Upper lobe of left lung (tissue), 6 donors: ENCODE measurements around the gene RALGAPB. TPM values are rescaled to one million over a fixed set of nuclear protein-coding genes. Genes with fewer than 3 reads are reported as not detected.
A peak's percentile ranks its signal among the peaks of the same experiment; 100 is the strongest.

Experiments
- ATAC-seq, 2 donors: fragments of 200-7000 bp; cut with Tn5 transposase; one replicate each; pipeline ENCODE4 v1.9.1; 2022; ENCODE audit warnings: mild to moderate bottlenecking in 2 of 2, moderate library complexity in 2 of 2; ENCODE audit not compliant: low FRiP score in 2 of 2
- DNase-seq, 2 donors: peaks; one replicate each; pipeline ENCODE4 v3.0.0-alpha.2; 2019 to 2020
- H3K27ac ChIP-seq, 4 donors: fragments of 200-600 bp; sonication (generic); one replicate each; pipeline ENCODE4 v1.5.1; 2016 to 2019
- H3K27me3 ChIP-seq, 4 donors: fragments of 200-600 bp; sonication (generic); one replicate each; pipeline ENCODE4 v1.5.1; 2017 to 2019
- H3K36me3 ChIP-seq, 4 donors: fragments of 200-600 bp; sonication (generic); one replicate each; pipeline ENCODE4 v1.5.1; 2016 to 2019
- H3K4me1 ChIP-seq, 4 donors: fragments of 200-600 bp; sonication (generic); one replicate each; pipeline ENCODE4 v1.5.1; 2018 to 2019
- H3K4me3 ChIP-seq, 4 donors: fragments of 200-600 bp; sonication (generic); one replicate each; pipeline ENCODE4 v1.5.1; 2017 to 2019; ENCODE audit warnings: mild to moderate bottlenecking in 2 of 4, moderate library complexity in 1 of 4
- H3K9me3 ChIP-seq, 4 donors: fragments of 200-600 bp; sonication (generic); one replicate each; pipeline ENCODE4 v1.5.1; 2018 to 2019
- EP300 ChIP-seq, 4 donors: sonication (generic); formaldehyde crosslinking; IDR thresholded peaks; one replicate each; pipeline ENCODE4 v1.5.1; 2017; ENCODE audit warnings: antibody characterized with exemption in 4 of 4, control low read depth in 2 of 4
- POLR2A ChIP-seq, 4 donors: fragments of 450-650 bp; IDR thresholded peaks; one replicate each; pipeline ENCODE4 v1.5.1; 2016 to 2017; ENCODE audit warnings: antibody characterized with exemption in 4 of 4, mild to moderate bottlenecking in 2 of 4
- POLR2AphosphoS5 ChIP-seq, 2 donors: sonication (generic); formaldehyde crosslinking; IDR thresholded peaks; one replicate each; pipeline ENCODE4 v1.5.1; 2017; ENCODE audit warnings: antibody characterized with exemption in 2 of 2
- WGBS, 2 donors: methylation state at CpG; one replicate each; pipeline ENCODE4 v1.1.5; 2017 to 2018; 5-methylcytosine and 5-hydroxymethylcytosine counted together
- total RNA-seq, 6 donors: library from RNA; depleted of rRNA in 4 of 6; stranded (reverse); fragments of >200 nt in 4 of 6; gene quantifications; one replicate each; pipeline versions ENCODE4 v1.1.0 to v1.2.1, GENCODE V29; 2016 to 2021
- TF ChIP-seq, protein P1 (sequence below), 6 experiments: fragments of 450-650 bp in 4 of 6; fragments of 200-600 bp in 2 of 6; sonication (generic) in 2 of 6; IDR thresholded peaks; one replicate each; pipeline ENCODE4 v1.5.1; 2016 to 2019; ENCODE audit warnings: antibody characterized with exemption in 6 of 6
- donor health status: DM: no; HTN: no; CAD: no; lungs with moderate emphysema.
- donor health status: DM: no; HTN: yes; CAD: no; lungs with severe emphysema.

Gene RALGAPB
- total RNA-seq, 6 donors from 2014 or later, result 27.0 to 76.5 (median 32.1) TPM

GRCh38 chr20:38537176-38537575 lies 64.5 kb downstream of the RALGAPB start:
- Histone ChIP-seq H3K9me3 (no peaks in the 10 kb centered on the region), H3K4me3 (no peak overlapping the region), H3K4me1 (no peaks in the 10 kb centered on the region), H3K36me3 (peaks cover 11 to 100% (median 69%) of the 10 kb centered on the region in 4 donors), H3K27me3 (no peaks in the 10 kb centered on the region), H3K27ac (no peak overlapping the region)
- no peak for DNase-seq
- no peak for ATAC-seq
- TF ChIP-seq POLR2AphosphoS5 (IDR thresholded peaks at IDR 0.05) (no peak), EP300 (IDR thresholded peaks at IDR 0.05) (no peak), POLR2A (IDR thresholded peaks at IDR 0.05) (no peak)
- TF ChIP-seq, protein P1, sequence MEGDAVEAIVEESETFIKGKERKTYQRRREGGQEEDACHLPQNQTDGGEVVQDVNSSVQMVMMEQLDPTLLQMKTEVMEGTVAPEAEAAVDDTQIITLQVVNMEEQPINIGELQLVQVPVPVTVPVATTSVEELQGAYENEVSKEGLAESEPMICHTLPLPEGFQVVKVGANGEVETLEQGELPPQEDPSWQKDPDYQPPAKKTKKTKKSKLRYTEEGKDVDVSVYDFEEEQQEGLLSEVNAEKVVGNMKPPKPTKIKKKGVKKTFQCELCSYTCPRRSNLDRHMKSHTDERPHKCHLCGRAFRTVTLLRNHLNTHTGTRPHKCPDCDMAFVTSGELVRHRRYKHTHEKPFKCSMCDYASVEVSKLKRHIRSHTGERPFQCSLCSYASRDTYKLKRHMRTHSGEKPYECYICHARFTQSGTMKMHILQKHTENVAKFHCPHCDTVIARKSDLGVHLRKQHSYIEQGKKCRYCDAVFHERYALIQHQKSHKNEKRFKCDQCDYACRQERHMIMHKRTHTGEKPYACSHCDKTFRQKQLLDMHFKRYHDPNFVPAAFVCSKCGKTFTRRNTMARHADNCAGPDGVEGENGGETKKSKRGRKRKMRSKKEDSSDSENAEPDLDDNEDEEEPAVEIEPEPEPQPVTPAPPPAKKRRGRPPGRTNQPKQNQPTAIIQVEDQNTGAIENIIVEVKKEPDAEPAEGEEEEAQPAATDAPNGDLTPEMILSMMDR (IDR thresholded peaks at IDR 0.05), result no peak
- WGBS, 2 donors, result 96 to 100% methylated on average over 1 of the region's 1 CpG

DNA sequence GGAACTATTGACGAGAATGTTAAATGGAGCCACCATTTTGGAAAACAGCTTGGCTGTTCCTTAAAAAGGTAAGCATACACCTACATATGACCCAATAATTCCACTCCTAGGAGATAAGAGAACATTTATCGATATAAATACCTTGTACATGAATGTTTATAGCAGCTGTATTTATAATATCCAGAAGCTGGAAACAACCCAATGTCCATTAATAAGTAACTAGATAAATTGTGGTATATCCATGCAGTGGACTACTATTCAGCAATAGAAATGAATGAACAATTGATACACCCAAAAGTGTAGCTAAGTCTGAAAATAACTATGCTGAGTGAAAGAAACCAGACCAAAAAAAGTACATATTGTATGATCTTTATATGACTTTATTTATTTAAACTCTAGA lies 66.1 kb downstream of the RALGAPB start:
- Histone ChIP-seq H3K4me3 (no peak overlapping the region), H3K27ac (no peak overlapping the region), H3K4me1 (no peaks in the 10 kb centered on the region), H3K36me3 (peaks cover 11 to 100% (median 73%) of the 10 kb centered on the region in 4 donors), H3K27me3 (no peaks in the 10 kb centered on the region), H3K9me3 (no peaks in the 10 kb centered on the region)
- no peak for TF ChIP-seq POLR2AphosphoS5 (IDR thresholded peaks at IDR 0.05)
- TF ChIP-seq, protein P1 (IDR thresholded peaks at IDR 0.05), result no peak
- TF ChIP-seq POLR2A (IDR thresholded peaks at IDR 0.05), result no peak
- no peak for TF ChIP-seq EP300 (IDR thresholded peaks at IDR 0.05)
- DNase-seq (no peak), ATAC-seq (no peak)
- WGBS, 2 donors, result 98 to 100% methylated on average over 2 of the region's 2 CpGs

DNA sequence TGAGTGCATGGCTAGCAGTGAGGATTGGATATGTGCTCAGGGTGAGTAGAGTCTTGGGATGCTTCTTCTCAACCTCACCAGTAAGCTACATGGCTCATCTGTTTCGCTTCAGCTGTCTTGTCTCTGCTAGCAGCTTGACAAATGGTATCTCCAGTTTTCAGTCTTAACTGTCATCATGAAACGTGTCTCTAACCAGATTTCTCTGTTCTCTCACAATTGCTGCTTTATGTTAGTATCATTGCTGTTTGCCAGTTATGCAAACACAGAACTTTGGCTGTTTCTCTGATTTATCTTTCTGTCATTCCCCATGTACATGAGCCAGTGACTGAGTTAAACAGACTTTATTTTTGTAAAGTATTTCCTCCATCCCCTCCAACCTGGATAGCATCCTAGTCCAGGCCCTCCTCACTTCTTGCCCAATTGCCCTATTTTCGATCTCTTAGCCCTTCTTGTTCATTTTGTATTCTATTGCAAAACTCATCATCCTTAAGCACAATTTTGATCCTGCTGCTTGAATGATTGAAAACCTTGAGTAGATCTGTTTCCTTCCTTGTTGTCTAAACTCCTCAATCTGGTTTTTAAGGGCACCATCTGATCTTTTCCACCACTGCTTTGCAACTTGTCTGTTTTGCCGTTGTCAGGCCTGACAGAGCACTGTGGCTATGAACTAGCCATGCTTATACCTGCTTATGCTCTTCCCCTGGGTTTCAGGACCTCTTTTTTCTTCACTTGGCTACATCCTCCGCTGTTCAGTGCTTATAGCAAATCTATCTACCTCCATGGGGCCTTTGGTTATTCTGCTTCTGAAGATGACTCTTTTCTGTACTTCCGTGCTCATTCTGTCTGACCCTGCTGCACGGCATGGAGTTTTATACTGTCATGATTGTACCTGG lies 70.6 kb downstream of the RALGAPB start:
- no peaks in the 10 kb centered on the region for H3K9me3 ChIP-seq
- H3K4me3 ChIP-seq, result no peak overlapping the region
- 86 to 90% methylated on average over 7 of the region's 7 CpGs for WGBS, 2 donors
- ATAC-seq (peak in 1 of 2 donors; percentile 49), DNase-seq (no peak)
- H3K36me3 ChIP-seq, result peaks cover 27 to 100% (median 78%) of the 10 kb centered on the region in 4 donors
- no peak overlapping the region for H3K27ac ChIP-seq
- TF ChIP-seq POLR2AphosphoS5 (IDR thresholded peaks at IDR 0.05) (no peak), EP300 (IDR thresholded peaks at IDR 0.05) (no peak)
- no peaks in the 10 kb centered on the region for H3K27me3 ChIP-seq
- no peaks in the 10 kb centered on the region for H3K4me1 ChIP-seq

DNA sequence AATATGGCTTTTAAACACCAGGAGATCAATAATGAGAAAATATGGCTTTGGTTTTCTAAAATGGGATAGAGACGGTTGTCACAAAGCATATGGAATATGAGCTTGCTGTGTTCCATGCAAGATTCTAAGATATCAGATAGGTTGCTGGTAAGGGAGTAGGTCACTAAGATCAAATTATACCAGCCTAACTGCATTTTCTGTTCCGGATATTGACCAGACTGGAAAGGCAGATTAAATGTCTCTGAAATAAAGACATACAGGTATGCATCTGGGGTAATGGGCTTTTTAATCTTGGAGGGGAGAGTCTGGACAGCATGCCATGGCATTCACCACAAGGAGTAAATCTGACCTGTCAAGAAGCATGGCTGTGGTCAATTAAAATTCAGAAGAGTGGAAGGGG lies 73.1 kb downstream of the RALGAPB start:
- Histone ChIP-seq H3K27me3 (no peaks in the 10 kb centered on the region), H3K4me3 (no peak overlapping the region), H3K4me1 (no peaks in the 10 kb centered on the region), H3K27ac (no peak overlapping the region), H3K36me3 (peaks cover 28 to 100% (median 70%) of the 10 kb centered on the region in 4 donors), H3K9me3 (no peaks in the 10 kb centered on the region)
- TF ChIP-seq POLR2AphosphoS5 (IDR thresholded peaks at IDR 0.05) (no peak), EP300 (IDR thresholded peaks at IDR 0.05) (no peak), POLR2A (IDR thresholded peaks at IDR 0.05) (no peak)
- TF ChIP-seq, protein P1 (IDR thresholded peaks at IDR 0.05), result no peak
- DNase-seq (no peak), ATAC-seq (no peak)
- 95% methylated on average over 2 of the region's 2 CpGs for WGBS, 2 donors

GRCh38 chr20:38547288-38548085 lies 74.8 kb downstream of the RALGAPB start:
- ATAC-seq (no peak), DNase-seq (no peak)
- H3K4me1 ChIP-seq, result no peaks in the 10 kb centered on the region
- H3K36me3 ChIP-seq, result peaks cover 30 to 100% (median 71%) of the 10 kb centered on the region in 4 donors
- H3K9me3 ChIP-seq, result no peaks in the 10 kb centered on the region
- WGBS, 2 donors, result 94 to 96% methylated on average over 3 of the region's 3 CpGs
- TF ChIP-seq, protein P1 (IDR thresholded peaks at IDR 0.05), result no peak
- TF ChIP-seq POLR2A (IDR thresholded peaks at IDR 0.05) (no peak), EP300 (IDR thresholded peaks at IDR 0.05) (no peak), POLR2AphosphoS5 (IDR thresholded peaks at IDR 0.05) (no peak)
- no peak overlapping the region for H3K27ac ChIP-seq
- H3K4me3 ChIP-seq, result no peak overlapping the region
- H3K27me3 ChIP-seq, result no peaks in the 10 kb centered on the region
